SK-N-SH treated with all-trans-retinoic acid at 6 μM for 48 hours (cell line): ENCODE data around the gene GUCA2A.

ENCODE experiments used
- ATAC-seq: fragments of 200-7000 bp; cut with Tn5 transposase; 3 replicates; pipeline ENCODE4 v1.9.1; 2020; ENCODE audit warnings: mild to moderate bottlenecking, moderate library complexity
- ARNTL ChIP-seq: fragments of 450-650 bp; formaldehyde crosslinking; IDR thresholded peaks from 2 replicates; pipeline ENCODE4 v1.5.0; 2020; ENCODE audit warnings: low read depth, mild to moderate bottlenecking, moderate library complexity, borderline replicate concordance
- BACH2 ChIP-seq: fragments of 250-450 bp; sonication (Bioruptor Pico); IDR thresholded peaks from 2 replicates; pipeline ENCODE4 v1.9.0; 2021; ENCODE audit warnings: mild to moderate bottlenecking, borderline replicate concordance
- CREB5 ChIP-seq: fragments of 250-450 bp; sonication (Bioruptor Pico); IDR thresholded peaks from 2 replicates; pipeline ENCODE4 v1.5.1; 2020; ENCODE audit warnings: low read depth, mild to moderate bottlenecking, moderate library complexity
- CSDC2 ChIP-seq: fragments of 250-450 bp; sonication (Bioruptor Pico); IDR thresholded peaks from 2 replicates; pipeline ENCODE4 v1.5.0; 2020; ENCODE audit warnings: mild to moderate bottlenecking, moderate library complexity
- ESRRG ChIP-seq: fragments of 250-450 bp; sonication (Bioruptor Pico); IDR thresholded peaks from 2 replicates; pipeline ENCODE4 v1.6.1; 2021; ENCODE audit warnings: mild to moderate bottlenecking
- GLIS3 ChIP-seq: fragments of 250-450 bp; sonication (Bioruptor Pico); IDR thresholded peaks from 2 replicates; pipeline ENCODE4 v1.5.0; 2020; ENCODE audit warnings: mild to moderate bottlenecking, moderate library complexity
- ISL1 ChIP-seq: fragments of 250-450 bp; sonication (Bioruptor Pico); IDR thresholded peaks from 2 replicates; pipeline ENCODE4 v2.1.2; 2022; ENCODE audit warnings: mild to moderate bottlenecking, moderate library complexity
- OSR1 ChIP-seq: fragments of 250-450 bp; sonication (Bioruptor Pico); IDR thresholded peaks from 2 replicates; pipeline ENCODE4 v1.8.0; 2022; ENCODE audit warnings: moderate library complexity, mild to moderate bottlenecking, inconsistent platforms
- POU6F1 ChIP-seq: fragments of 250-450 bp; sonication (Bioruptor Pico); IDR thresholded peaks from 2 replicates; pipeline ENCODE4 v1.8.0; 2021; ENCODE audit warnings: low read depth, mild to moderate bottlenecking, moderate library complexity, borderline replicate concordance
- RARB ChIP-seq: fragments of 250-450 bp; sonication (Bioruptor Pico); IDR thresholded peaks from 2 replicates; pipeline ENCODE4 v1.8.0; 2021; ENCODE audit warnings: mild to moderate bottlenecking, moderate library complexity
- TCF4 ChIP-seq: fragments of 250-450 bp; sonication (Bioruptor Pico); IDR thresholded peaks from 2 replicates; pipeline ENCODE4 v1.8.0; 2021; ENCODE audit warnings: mild to moderate bottlenecking, moderate library complexity, borderline replicate concordance
- TSHZ2 ChIP-seq: fragments of 250-450 bp; sonication (Bioruptor Pico); IDR thresholded peaks from 2 replicates; pipeline ENCODE4 v1.5.0; 2020; ENCODE audit warnings: mild to moderate bottlenecking, moderate library complexity
- ZFP3 ChIP-seq: fragments of 250-450 bp; sonication (Bioruptor Pico); IDR thresholded peaks from 2 replicates; pipeline ENCODE4 v1.5.0; 2020; ENCODE audit warnings: mild to moderate bottlenecking, moderate library complexity
- ZFP30 ChIP-seq: fragments of 450-650 bp; formaldehyde crosslinking; IDR thresholded peaks from 2 replicates; pipeline ENCODE4 v1.5.0; 2022; ENCODE audit warnings: mild to moderate bottlenecking, moderate library complexity
- ZNF70 ChIP-seq: fragments of 450-650 bp; formaldehyde crosslinking; IDR thresholded peaks from 2 replicates; pipeline ENCODE4 v1.5.0; 2020; ENCODE audit warnings: mild to moderate bottlenecking, moderate library complexity

Gene GUCA2A

GRCh38 chr1:42184616-42185015, 20.1 kb upstream of the GUCA2A start (continued):
- TF ChIP-seq POU6F1 (CRISPR knock-in tag) (no peak), ZNF70 (CRISPR knock-in tag) (no peak), CSDC2 (CRISPR knock-in tag) (no peak), ZFP3 (CRISPR knock-in tag) (no peak)

- TF ChIP-seq ESRRG (CRISPR knock-in tag), result no peak
- TF ChIP-seq ARNTL (CRISPR knock-in tag), result no peak
- TF ChIP-seq GLIS3 (CRISPR knock-in tag), result no peak
- TF ChIP-seq CREB5 (CRISPR knock-in tag), result no peak
- no peak for TF ChIP-seq ZNF70 (CRISPR knock-in tag)
- TF ChIP-seq ZFP30 (CRISPR knock-in tag), result no peak
- TF ChIP-seq RARB (CRISPR knock-in tag), result no peak
- TF ChIP-seq BACH2 (CRISPR knock-in tag), result no peak
- TF ChIP-seq CSDC2 (CRISPR knock-in tag), result no peak
- no peak for TF ChIP-seq ZFP3 (CRISPR knock-in tag)
- ATAC-seq, result no peak
Observed at GRCh38 chr1:42183957-42184268, 19.4 kb upstream of the GUCA2A start.

- ATAC-seq, result no peak
- TF ChIP-seq ZNF70 (CRISPR knock-in tag), result peak; percentile 59
- TF ChIP-seq BACH2 (CRISPR knock-in tag), result no peak
- TF ChIP-seq, all 23 proteins: peak for 1
Observed at GRCh38 chr1:42183210-42183956, 18.8 kb upstream of the GUCA2A start.

GRCh38 chr1:42181687-42182086, 17.1 kb upstream of the GUCA2A start:
- TF ChIP-seq ARNTL (CRISPR knock-in tag), result no peak
- TF ChIP-seq OSR1 (CRISPR knock-in tag), result no peak
- no peak for ATAC-seq

GRCh38 chr1:42179900-42180329, 15.4 kb upstream of the GUCA2A start:
- TF ChIP-seq CREB5 (CRISPR knock-in tag), result 0 out of 2 replicates have a peak, but pooled peaks have one; percentile 24
- no peak for TF ChIP-seq OSR1 (CRISPR knock-in tag)

GRCh38 chr1:42179275-42179674, 14.7 kb upstream of the GUCA2A start:
- peak; percentile 66; the same call in 1 of the 2 replicates for TF ChIP-seq TSHZ2
- TF ChIP-seq ISL1 (CRISPR knock-in tag), result peak; percentile 81
- no peak for TF ChIP-seq ARNTL (CRISPR knock-in tag)
- peak; percentile 61; the same call in 1 of the 2 replicates for TF ChIP-seq TCF4 (CRISPR knock-in tag)
- peak; percentile 78 for ATAC-seq

More at GRCh38 chr1:42179900-42180329, 15.4 kb upstream of the GUCA2A start:
- no peak for ATAC-seq
